HG02840 (cell line): ENCODE data around the gene TENM4.
"Not testable (repeated sequence)": the region's sequence is repeated elsewhere in the genome, so short reads cannot be mapped to it uniquely, and the experiment has no call there.

ENCODE experiments used
- ATAC-seq: cut with Tn5 transposase; IDR thresholded peaks from one replicate; pipeline ENCODE4 v1.9.1; 2021; ENCODE audit warnings: mild to moderate bottlenecking, moderate library complexity, moderate number of reproducible peaks; ENCODE audit not compliant: unreplicated experiment, low FRiP score

The TENM4 gene

DNA sequence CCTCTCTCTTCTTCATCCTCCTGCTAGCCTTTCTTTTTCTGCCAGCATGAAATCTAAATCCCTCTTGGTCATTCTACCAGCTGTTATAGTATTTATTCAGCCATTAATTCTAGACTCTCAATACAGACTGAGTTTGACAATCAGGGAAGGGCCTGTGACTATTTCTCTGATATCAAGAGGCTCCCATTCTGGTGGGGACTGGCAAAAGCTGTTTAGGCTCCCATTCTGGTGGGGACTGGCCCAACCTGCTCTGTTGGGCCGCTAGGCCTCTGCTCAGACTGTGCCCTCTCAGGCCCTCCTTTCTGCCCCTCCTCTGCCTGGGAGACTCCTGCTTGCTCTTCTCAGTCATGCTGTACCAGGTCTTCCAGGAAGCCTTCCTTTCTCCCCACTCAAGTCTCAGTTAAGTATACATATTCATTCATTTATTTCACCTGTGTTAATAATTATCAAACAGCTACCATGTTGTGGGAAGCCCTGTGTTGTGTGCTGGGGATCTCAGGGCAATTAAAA lies 542.5 kb downstream of the TENM4 start:
- ATAC-seq = no peak

DNA sequence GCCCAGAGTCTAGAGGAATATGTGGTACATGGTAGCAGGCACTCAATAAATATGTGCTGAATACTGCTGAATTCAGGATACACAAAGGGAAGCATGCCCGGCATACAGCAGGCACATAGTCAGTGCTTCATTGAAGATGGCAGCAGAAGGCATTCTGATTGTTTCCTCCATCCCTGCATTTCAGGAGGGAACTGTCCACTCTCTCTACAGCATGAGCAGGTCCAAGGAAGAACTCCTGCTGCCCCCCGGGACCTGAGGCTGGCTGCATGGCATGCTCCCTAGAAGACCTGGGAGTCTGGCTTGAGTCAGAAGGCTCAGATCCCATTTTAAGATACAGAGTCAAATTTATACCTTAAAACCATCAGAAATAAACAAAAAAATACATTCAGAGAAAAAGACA lies 546.8 kb downstream of the TENM4 start:
- ATAC-seq = no peak

DNA sequence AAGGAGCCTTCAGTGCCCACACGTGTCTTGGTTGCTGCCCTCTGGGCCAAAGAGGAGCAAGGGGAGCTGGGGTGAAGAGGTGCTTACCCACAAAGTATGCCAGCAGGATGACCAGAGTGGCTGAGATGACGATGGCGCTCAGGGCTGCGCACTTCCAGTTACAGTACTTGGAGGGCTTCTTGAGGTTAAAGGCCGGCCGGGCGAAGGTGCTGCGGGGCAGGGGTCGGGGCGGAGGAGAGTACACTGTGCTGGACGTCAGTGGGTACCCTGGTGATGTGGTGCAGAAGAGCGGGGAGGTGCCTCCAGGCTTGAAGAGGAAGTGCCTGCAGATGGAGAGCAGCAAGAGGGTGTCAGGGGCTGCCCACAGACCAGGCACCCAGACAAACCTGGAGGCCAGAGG lies 551.1 kb downstream of the TENM4 start:
- ATAC-seq = no peak

DNA sequence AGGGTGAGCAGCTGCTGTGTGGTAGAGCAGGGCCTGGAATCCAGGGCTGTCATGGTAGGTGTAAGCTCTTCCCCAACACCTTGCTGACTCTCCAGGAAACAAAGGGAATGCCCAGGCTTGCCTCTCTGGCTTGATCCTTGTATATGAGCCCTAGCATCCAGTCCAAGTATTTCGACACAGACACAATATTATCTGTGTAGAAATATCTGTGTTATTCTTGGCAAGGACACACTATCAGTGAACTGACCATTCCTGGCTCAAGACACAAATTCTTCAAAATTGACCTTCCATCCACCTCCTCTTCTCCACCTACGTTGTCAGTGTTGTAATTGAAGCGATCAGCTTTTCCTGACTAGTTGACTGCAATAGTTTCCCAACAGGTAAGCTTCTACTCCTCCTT lies 554.2 kb downstream of the TENM4 start:
- no peak for ATAC-seq

DNA sequence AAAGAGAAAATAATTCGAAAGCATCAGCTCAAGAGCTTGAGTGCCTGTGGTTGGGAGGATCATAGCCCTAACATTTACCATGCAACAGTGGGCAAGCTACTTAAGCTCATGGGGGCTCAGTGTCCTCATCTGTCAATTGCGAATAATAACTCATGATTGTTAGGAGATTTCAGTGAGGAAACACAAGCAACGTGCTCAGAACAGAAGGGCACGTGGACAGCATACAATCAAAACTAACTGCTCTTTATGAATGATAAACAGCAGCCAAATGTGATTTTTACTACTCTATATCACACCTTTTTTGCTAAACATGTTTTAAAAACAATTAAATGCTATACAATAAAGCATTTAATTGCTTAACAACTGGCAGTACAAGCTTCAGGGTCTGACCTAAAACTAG lies 556.1 kb downstream of the TENM4 start:
- no peak for ATAC-seq

DNA sequence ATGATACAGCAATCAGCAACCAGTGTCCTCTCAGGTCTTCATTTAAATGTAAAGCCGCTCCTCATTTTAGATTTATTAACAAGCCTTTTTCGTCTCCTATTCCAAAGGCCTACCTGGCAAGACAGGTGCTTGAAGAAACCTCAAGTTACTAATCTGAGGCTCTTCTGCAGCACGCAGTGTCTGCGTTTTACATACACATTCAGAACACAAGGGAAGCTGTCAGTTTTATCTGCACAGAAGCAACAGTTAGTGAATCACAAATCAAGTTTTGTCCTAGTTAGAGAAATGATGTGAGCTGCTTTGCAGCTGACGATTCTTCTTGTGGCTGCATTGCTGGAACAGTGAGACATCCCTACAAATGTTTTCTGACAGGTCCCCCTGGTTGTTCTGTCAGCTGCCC lies 557.3 kb downstream of the TENM4 start:
- no peak for ATAC-seq

DNA sequence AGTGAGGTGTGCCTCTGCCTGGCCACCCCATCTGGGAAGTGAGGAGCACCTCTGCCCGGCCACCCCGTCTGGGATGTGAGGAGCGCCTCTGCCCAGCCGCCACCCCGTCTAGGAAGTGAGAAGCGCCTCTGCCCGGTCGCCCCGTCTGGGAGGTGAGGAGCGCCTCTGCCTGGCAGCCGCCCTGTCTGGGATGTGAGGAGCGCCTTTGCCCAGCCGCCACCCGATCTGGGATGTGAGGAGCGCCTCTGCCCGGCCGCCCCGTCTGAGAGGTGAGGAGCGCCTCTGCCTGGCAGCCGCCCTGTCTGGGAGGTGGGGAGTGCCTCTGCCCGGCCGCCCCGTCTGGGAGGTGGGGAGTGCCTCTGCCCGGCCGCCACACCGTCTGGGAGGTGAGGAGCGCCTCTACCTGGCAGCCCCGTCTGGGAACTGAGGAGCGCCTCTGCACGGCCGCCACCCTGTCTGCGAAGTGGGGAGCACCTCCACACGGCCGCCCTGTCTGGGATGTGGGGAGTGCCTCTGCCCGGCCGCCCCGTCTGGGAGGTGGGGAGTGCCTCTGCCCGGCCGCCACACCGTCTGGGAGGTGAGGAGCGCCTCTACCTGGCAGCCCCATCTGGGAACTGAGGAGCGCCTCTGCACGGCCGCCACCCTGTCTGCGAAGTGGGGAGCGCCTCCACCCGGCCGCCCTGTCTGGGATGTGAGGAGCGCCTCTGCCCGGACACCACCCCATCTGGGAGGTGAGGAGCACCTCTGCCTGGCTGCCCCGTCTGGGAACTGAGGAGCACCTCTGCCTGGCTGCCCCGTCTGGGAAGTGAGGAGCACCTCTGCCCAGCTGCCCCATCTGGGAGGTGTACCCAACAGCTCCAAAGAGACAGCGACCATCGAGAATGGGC lies 561.5 kb downstream of the TENM4 start:
- not testable (repeated sequence) for ATAC-seq

DNA sequence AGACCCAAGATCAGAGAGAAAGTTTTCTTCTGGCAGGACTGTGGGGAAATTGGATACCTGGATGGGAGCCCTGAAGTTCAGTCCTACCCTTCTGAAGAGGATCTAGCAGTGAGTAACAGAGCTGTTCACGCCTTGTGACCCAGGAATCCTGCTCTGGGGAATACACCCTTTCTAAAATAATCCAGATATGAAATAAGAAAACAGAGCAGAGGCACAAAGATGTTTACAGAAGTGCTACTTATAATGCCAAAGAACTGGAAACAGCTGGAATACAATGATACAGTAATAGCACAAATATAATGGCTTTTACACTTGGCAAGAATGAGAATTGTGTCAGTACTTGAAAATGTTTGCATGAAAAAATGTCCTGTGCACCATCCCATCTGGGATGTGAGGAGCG lies 562.2 kb downstream of the TENM4 start:
- no peak for ATAC-seq

DNA sequence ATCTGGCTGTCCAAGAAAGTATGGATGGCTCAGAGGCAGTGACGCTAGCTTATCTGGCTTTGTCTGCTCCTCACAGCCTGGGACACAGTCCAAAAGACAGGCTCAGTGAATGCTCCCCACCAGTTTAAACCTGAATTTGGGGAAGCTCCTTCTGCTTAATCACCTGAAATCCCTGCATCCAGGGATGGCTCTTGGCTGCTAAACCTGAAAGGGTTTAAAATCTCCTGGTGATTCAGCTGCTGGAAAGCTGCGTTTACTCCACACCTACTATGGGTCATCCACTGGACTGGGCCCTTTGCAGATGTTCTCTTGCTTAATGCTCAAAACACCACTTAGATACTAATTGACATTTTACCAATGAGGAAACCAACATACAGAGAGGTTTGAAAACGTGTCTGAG lies 564.2 kb downstream of the TENM4 start:
- ATAC-seq = no peak

DNA sequence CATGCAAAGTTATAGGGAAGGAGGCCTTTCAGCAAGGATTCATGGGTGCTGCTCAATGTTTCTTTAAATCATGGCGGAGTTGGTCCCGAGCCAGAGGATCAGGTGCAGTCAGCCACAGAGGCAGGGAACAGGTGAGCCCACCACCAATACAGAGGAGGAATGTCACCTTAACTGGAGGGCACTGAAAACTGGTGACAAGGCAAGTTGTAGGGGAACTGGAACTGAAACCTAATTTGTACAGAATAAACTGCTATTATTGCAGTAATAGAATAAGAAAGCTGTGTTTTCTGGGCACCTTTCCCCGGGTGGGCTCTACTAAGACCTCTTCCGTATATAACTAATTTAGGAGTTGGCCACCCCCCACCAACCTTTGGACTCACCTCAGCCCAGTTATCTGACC lies 570.2 kb downstream of the TENM4 start:
- no peak for ATAC-seq

DNA sequence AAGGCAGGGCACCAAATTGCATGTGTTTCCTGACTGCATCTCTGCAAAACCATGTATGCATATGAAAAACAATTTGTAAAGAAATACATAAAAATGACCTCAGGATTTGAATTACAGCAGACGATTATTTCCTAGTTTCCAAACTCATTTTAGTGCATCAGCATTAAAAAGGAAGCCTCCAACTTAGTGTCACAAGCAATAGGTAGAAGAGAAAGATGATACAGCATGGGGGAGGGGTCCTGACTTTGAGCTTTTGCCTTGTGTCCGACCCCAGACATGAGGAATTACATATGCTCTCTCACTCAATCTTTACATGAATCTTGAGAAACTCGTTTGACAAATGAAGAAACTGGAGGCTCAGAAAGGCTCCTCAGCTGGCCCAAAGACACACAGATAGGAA lies 571.5 kb downstream of the TENM4 start:
- no peak for ATAC-seq

DNA sequence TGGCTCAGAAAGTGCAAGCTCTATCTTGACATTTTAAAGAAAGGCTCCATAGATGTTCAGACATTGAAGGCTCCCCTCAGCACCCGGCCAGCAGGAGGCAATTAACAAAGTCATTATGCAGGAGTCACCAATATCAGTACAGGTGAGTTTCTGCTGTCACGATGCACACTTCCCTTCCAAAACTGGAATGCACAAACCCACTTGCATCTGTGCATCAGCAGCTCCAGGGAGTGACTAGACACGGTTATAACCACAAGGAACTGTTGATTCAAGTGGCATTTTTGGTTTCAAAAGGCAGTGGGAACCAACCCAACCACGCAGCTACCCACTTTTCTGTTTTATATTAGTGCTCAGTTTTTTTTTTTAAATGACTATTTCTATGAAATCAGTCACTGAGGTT lies 572.3 kb downstream of the TENM4 start:
- no peak for ATAC-seq

DNA sequence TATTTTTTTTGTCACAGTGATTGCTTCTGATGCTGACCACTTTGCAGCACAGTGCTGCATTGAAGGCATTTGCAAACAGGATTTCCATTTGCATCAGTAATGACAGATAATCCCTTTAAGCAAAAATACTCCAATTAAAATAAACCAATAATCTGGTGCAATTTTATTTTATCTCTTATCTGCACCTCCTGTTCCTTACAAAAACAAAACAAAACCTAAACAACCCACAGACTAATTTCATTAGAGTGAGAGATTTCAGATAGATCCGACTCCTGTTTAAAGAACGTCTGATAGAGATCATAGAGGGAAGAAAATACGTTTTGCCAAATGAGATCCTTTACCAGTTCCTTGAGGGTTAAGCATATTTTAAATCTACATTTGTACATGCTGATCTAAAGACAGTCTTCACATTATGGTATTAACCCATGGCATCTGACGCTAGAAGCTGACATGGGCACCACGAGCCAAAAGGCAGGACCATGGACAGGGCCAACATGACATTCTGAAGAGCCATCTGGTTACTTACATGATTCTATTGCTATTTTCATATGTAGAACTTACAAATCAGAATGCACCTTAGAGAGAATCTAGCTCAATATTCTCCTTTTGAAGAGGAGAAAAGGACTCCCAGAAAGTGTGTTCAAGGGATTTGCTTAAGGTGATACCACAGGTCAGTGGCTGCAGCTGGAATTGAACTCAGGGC lies 580.0 kb downstream of the TENM4 start:
- no peak for ATAC-seq

DNA sequence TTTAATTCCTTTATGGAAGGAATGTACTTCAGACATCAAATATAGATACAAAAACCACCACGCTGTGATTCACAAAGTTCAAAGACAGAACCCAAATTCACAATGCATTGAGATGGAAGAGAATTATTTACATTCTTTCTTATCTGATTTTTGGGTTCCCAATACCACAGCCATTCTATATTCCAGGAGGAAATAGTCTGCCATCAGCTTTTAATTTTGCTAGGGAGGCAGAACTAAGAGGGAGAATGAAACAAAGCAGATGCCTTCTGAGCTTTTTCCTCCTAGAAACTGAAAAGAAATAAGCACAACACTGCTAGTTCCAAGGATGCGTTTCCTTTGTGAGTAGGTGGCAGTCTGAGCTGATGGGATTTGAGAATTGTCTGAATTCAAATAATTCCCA lies 583.1 kb downstream of the TENM4 start:
- no peak for ATAC-seq

DNA sequence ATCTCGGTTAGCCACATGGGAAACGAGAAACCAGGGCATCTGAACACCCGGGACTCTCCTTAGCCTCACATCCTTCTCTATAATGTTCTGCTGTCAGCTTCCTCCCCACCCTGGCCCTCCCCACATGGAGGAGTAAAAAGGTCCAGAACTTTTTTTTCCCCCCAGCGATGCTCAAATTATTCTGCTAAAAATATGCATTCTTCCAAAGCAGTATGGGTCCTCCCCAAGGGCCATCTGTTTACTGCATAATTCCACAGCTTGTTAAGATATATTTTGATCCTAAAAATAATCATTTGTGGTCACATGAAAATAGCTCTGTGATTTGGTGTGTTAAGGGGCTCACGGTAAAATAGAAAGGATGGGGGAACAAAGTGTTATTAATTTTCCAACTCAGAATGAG lies 584.6 kb downstream of the TENM4 start:
- no peak for ATAC-seq

DNA sequence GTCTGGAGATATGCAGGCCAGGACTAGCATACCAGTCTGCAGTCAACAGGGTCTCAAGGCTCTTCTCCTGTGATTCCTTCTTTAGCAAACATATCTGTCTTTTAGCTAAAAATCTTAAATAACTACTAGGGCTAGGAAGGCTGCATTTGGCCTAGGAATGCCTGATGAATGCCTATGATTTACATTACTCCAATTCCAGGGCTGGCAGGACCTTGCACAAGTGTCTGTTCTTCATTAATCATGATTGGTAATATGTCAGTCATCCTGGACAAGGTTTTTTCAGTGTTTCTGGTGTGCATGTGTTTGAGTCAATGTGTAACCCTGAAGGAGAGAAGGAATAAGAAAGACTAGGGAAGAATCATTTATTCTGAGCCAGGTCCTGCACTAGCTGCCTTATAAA lies 585.7 kb downstream of the TENM4 start:
- no peak for ATAC-seq

DNA sequence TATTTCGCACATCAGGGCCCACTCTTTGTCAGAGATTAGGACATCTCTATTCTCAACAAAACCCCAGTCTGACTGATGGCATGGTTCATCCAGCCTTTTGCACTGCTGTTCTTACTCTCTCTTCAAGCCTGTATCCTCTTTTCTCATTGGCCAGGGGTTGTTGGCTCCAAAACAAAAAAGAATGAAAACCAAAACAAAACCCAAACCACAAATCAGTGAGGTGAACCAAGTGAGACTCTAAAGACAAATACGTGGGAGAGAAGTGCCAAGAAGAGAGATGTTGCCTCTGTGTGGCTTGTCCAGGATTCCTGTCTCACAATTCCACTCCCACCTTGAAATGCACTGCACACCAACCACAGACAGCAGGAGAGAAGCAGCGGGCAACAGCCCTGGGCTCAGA lies 587.3 kb downstream of the TENM4 start:
- no peak for ATAC-seq

DNA sequence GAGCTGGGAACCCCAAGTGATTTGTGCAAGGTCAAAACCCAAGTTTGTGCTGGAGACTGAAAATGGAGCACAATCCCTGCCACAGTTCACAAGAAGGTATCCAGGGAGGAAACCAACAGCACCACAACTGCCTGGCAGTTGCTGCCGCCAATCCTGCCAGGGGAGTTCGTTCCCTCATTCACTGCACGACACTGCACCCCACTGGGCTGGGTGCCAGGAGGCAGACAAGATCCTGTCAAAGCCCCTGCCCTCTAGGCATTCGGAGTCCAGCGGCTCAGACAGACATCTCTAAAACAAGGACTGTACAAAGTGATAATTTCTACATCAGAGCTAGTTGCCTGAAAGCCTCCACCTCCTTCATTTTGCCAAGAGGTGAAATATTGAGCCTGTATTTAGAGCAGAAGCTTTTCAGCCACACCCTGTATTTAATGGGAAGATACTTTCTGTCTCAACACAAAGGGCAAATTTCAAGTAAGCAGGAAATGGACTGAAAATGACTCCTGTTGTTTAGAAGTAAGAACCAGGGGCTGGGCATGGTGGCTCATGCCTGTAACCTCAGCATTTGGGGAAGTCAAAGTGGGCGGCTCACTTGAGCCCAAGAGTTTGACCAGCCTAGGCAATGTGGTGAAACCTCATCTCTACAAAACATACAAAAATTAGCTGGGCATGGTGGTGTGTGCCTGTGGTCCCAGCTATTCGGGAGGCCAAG lies 588.8 kb downstream of the TENM4 start:
- no peak for ATAC-seq

DNA sequence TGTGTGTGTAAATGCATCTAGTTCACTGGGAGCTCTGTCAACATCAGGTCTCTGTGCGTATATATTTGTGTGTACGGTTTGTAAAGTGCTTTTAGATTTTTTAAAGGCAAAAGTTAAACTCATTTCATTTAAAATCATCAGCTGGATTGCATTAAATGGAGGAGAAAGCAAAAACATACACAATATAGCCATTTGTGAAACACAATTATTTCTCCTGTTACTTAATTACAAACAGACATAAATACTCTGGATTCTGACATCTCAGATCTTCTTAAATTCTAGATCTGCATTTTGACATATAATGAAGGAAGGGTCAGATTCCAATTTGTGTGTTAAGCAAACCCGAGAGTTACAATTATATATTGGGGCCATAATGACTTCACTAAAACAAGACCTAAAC lies 590.8 kb downstream of the TENM4 start:
- no peak for ATAC-seq

DNA sequence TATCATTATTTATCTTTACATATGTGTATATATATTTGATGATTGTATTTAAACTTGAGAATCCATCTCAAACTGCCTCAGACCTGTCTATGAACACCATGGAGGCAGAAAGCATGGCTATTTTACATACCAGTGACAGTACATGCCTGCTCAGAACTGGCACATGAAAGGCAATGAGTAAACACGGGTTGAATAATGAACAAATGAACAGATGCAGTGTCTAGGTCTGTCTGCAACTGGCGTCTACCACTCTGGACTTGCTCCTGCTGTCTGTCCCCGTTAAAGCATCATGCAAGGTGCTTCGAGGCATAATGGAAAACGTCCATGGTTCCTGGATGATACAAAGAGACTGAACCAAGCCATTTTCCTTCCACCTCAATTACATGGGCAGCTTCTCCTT lies 594.6 kb downstream of the TENM4 start:
- ATAC-seq = no peak

DNA sequence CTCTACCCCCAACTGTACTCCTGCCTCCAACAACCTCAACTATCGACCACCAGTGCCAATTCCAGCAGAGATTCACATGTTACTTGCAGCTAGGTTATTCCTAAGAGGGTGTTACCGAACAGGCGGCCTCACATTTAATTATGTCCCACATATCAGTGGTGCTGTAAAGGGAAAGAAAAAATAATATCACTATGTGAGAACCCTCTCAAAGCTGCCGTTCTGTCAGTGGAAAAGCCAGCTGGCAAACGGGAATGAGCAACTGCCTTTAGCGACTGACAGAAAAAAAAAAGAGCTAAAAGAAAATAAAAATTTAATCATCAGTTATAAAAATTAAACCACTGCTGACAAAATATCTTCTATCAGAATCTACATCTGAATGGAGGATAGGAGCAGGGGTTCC lies 595.3 kb downstream of the TENM4 start:
- ATAC-seq = no peak
